Measurements from ENCODE around the gene MRTFA.
"Not testable (repeated sequence)": the region's sequence is repeated elsewhere in the genome, so short reads cannot be mapped to it uniquely, and the experiment has no call there.

The MRTFA gene

GRCh38 chr22:40383905-40384304, 252.6 kb downstream of the MRTFA start:
- no peak for DNase-seq

DNA sequence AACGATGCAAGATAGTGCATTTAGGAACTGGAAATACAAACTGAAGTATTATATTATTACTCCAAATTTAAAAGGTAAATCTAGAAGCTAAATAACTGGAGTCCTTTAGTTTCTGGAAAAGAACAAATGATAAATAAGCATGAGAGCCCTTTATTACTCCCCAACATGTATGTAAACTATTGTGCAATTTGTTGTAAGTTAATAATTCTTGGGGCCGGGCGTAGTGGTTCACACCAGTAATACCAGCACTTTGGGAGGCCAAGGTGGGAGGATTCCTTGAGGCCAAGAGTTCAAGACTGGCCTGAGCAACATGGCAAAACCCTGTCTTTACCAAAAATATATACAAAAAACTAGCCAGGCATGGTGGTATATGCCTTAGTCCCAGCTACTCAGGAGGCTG, 255.1 kb downstream of the MRTFA start:
- DNase-seq: no peak

DNA sequence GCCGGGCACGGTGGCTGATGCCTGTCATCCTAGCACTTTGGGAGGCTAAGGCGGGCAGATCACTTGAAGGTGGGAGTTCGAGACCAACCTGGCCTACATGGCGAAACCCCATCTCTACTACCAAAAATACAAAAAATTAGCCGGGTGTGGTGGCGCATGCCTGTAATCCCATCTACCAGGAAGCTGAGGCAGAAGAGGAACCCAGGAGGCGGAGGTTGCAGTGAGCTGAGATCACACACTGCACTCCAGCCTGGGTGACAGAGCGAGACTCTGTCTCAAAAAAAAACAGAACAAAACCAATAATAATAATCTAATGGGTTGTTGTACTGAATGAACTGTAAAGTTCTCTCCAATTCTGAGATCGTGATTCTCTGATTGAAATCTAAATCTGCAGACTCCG, 258.1 kb downstream of the MRTFA start:
- not testable (repeated sequence) for DNase-seq

GRCh38 chr22:40377931-40378330, 258.6 kb downstream of the MRTFA start:
- DNase-seq: no peak

DNA sequence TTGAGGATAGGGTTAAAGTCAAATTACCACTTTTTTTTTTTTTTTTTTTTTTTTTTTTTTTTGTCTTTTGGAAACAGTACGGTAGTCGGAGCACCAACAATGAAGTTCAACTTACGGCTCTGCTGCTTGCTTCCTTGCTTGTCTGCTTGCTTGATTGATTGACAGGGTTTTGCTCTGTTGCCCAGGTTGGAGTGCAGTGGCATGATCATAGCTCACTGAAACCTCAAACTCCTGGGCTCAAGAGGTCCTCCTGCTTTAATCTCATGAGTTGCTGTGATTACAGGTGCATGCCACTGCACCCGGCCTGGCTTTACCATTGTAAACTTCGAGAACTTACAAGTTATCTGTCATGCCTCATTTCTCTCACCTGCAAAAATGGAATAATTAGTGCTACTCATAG, 260.4 kb downstream of the MRTFA start:
- no peak for DNase-seq

GRCh38 chr22:40374567-40374966, 262.0 kb downstream of the MRTFA start:
- no peak for DNase-seq

DNA sequence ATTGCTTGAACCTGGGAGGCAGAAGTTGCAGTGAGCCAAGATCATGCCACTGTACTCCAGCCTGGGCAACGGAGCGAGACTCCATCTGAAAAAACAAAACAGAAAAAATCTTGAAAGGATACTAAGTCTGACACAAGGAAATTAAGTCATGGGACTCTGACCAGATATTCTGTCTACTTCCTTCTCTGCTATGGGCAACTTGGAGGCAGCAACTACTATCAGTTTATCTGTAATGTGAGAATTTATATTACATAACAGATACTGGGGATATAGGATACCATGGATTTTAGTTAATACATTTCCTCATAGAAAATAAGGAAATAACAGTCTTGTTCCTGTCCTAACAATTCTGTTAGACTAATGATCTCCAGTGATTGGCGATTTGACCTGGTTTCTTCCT, 267.7 kb downstream of the MRTFA start:
- no peak for DNase-seq

DNA sequence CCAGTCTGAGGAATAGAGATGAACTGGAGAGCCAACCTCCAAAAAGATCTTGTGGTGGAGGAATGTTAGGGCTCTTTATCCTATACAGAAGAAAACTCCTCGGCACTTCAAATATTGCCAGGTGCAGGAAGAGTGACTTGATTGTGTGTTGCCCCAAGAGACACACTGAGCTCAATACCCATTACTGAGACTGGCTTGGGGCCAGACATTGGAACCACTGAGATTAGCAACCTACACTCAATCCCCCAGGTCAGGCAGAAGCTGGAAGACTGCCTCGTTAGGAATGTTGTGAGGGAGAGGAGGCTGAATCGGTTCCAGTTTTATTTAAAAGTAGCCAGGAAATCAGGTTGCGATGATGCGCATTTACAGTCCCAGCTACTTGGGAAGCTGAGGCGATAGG, 268.5 kb downstream of the MRTFA start:
- no peak for DNase-seq

DNA sequence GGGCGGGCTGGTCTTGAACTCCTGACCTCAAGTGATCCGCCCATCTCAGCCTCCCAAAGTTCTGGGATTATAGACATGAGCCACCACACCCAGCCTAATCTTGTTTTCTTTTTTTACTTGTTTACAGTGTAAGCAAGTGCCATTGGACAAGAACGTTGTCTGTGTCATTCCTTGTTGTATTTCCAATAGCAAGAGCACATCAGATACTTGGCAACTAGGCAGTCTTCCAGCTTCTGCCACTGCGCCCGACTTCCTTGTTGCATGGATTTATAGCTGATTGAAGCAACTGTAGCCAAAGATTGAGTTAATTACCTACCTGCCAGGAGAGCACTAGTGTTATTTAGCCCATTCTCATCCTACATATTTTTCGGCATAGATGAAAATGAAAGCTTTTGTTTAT, 269.2 kb downstream of the MRTFA start:
- no peak for DNase-seq

- DNase-seq: no peak
Observed at GRCh38 chr22:40366068-40366467, 270.5 kb downstream of the MRTFA start.

GRCh38 chr22:40364431-40364830, 272.1 kb downstream of the MRTFA start:
- no peak for DNase-seq

DNA sequence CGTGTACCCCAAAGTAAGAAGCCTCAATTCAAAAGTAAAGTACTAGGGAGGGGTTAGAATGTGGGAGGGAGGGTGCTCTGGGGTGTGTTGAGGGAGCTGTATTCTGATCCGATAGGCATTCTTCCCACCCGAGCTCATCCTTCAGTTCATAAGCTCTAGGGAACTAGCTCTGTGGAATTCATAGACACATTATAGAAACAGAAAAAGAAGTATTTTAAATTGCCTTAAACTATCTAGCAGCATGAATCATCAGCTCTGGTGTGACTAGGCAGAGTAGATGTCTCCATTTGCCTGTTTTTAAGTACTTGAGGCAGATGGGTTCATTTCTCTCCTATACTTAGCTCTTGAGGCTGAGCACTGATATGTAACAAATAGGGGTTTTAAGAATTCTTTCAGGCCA, 273.5 kb downstream of the MRTFA start:
- DNase-seq: no peak

DNA sequence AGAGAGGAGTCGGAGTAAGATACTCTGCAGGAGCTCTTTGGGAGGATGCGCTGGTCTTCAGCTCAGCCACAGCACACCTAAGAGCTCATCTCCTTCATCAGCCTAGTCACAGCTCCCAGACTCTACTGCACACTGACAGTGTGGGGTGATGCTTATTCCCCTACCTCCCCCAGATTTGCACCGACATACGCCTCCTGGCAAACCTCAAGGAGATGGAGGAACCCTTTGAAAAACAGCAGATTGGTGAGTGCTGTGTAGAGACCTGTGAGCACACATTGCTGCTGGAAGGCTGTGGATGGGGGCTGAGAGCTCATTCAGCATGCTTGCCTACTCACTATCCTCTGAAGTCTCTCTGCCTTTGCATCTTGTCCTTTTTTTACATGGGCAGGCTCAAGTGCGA, 275.4 kb downstream of the MRTFA start:
- DNase-seq: no peak
